HG03460 (cell line): ENCODE data around the gene MTERF4.

Experiments
- ATAC-seq: cut with Tn5 transposase; IDR thresholded peaks from one replicate; pipeline ENCODE4 v1.9.1; 2021; ENCODE audit not compliant: unreplicated experiment

The MTERF4 gene

DNA sequence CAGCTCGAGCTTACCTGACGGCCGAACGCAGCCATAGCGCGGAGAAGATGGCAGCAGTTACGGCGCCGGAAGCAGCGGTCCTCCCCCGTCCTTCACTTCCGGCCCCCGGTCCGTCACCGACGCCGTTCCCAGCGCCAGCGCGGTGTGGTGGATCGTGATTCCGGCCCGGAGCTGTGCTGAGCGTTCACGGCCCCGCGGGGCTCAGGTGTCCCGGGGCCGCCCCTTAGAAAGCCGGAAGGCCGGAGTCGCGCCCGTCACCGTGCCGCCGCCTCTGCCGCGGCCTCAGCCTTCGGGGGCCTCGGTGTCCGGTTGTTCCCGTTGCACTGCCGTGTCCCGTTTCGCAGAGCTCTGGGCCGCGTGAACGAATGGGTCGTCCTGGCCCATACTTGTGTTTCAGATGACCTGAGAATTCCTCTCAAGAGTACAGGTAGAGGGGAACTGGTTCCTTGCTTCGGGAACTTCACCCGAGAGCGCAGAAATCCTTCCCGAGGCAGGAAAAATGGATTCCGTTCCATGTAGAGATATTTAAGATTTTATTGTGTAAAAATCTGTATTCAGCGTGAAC, at the start of gene MTERF4:
TSS of gene MTERF4 (minus strand) at position 49 of the 565 bp plus-strand sequence. CDS start at position 35, 14 bp downstream.
- peak; percentile 76 for ATAC-seq

DNA sequence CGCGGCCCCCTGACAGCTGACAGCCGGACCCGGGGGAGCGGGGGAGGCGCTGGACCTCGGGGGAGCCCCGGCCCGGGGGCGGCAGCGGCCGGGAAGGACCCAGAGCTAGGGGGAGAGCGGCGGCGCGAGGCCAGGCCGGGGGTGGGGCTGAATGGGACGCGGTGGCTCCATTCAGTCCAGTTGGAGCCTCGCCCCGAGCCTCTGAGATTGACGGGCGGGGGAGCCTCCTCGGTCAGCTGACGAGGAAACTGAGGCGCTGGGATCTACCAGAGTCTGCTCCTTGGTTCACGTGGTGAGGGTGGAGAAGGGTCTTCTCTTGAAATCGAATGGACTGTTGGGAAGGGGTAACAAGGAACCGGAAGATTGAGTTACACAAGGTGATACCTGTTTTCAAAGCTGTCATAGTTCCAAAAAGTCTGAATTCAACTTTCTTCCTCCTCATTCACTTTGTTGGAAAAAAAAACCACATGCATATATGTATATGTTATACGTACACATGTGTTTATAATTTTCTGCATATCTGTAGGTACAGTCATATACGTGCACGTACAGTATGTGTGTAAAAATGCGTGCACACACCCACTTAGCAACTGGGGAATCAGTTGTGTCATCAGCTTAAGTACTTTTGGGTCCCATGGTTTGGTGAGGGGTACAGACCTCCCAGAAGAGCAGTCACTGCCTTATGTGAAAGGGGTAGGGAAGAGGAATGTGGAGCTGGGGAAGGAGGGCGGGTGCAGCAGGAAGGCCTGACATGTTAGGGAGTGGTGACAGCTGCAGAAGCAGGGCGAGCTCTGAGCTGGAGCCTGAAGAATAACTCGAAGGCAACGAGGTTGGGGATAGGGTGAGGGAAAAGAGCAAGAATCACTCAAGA, 48.8 kb upstream of the MTERF4 start:
- ATAC-seq = no peak

GRCh38 chr2:241149925-241150659, 48.0 kb upstream of the MTERF4 start, which contains the start of gene PPP1R7:
Gene PPP1R7, plus strand, starts transcription at chr2:241150467. Its CDS starts 29 bp downstream, at chr2:241150496.
- ATAC-seq = peak; percentile 66

DNA sequence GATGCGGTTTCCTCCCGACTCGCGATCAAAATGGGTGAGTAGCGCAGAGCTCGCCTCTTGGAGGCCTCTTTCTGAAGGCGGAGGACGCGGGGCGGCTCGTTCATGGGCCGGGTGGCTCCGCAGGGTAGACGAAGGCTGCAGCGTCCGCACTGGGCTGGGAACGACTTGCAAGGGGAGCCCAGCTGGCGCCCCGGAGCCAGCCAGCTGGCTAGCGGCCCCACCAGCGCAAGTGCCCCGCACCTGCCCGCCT, 47.5 kb upstream of the MTERF4 start:
- ATAC-seq = peak; percentile 13

GRCh38 chr2:241148891-241149674, 47.0 kb upstream of the MTERF4 start, which contains the start of gene PASK:
Gene PASK, minus strand, starts transcription at chr2:241149472. Its CDS starts 6,440 bp downstream, at chr2:241143032.
- peak; percentile 80 for ATAC-seq

GRCh38 chr2:241148239-241148638, 46.2 kb upstream of the MTERF4 start:
- ATAC-seq = no peak

DNA sequence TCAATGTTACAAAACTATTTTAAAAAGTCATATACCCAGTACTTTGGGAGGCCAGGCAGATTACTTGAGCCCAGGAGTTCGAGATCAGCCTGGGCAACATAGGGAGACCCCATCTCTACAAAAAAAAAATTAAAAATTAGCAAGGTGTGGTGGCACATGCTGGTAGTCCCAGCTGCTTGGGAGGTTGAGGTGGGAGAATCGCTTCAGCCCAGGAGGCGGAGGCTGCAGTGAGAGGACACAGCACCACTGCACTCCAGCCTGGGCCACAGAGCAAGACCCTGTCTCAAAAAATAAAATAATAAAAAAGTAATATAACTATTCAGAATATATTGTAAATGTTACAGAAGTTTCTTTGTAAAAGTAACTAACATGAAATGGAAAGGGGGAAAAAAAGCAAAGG, 45.2 kb upstream of the MTERF4 start:
- no peak for ATAC-seq

DNA sequence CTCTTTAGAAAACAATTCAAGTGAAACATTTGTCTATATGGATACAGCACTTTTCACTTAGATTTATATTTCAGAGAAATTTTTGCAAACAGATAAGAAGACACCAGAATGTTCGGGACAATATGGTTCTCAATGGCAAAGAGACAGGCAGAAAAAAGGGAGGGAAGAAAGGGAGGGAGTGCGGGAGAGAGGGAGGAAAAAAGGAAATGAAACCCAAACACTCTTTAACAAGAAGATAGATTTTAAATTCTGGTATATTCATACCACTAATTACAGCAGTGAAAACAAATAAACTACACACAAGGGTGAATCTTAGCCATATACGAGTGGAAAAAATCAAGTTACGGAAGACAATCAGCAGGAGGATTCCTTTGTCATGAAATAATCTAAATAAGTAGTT, 44.2 kb upstream of the MTERF4 start:
- no peak for ATAC-seq

- ATAC-seq = no peak
These were observed 40.5 kb upstream of the MTERF4 start for GRCh38 chr2:241142593-241142992.

DNA sequence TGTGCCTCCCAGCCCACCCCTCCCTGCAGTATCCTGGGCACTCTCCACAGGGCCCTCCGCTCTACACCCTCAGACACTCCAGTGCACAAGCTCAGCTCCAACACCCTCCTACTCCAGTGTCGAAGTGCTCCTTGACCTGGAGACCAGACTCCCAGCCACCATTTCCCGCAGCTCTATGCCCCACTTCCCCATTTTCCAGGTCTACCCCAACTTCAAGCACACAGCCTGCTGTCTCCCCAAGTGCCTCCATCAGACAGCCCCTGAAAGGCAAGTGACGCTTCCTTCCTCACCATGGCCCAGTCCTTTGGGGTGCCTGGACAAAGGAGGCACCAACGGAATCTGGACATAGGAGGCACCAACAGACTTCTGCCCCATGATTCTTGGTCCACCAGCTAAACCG, 40.0 kb upstream of the MTERF4 start:
- no peak for ATAC-seq

DNA sequence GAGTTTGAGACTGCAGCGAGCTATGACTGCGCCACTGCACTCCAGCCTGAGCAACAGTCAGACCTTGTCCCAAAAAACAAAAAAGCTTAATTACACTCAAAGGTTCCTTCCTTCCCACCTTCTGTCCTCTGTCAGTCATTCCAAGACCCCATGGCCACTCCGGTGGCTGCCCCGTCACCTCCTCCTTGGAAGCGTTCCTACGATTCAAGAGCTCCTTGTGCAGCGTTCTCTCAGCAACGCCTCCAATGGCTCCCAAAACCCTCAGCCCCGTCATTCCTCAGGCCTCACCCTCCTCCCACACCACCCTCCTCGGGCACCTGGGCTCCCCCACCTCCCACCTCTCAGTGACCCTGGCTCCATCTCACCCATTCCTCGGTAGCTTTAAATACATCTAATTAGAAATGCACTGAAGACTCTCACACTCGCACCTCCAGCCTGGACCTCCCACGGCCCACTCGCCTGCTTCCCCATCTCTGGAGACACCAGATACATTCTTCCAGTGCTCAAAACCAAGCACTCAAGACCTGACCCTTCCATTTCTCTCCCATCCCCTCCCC, 39.2 kb upstream of the MTERF4 start:
- ATAC-seq = no peak

GRCh38 chr2:241140445-241140840, 38.4 kb upstream of the MTERF4 start:
- no peak for ATAC-seq

GRCh38 chr2:241139531-241140444, 37.7 kb upstream of the MTERF4 start:
- no peak for ATAC-seq

GRCh38 chr2:241138471-241138870, 36.4 kb upstream of the MTERF4 start:
- no peak for ATAC-seq

- ATAC-seq = no peak
These were observed 35.4 kb upstream of the MTERF4 start for GRCh38 chr2:241137276-241138190.

- ATAC-seq = no peak
These were observed 34.7 kb upstream of the MTERF4 start for GRCh38 chr2:241136661-241137260.

- ATAC-seq = no peak
These were observed 34.1 kb upstream of the MTERF4 start for GRCh38 chr2:241136191-241136590.

DNA sequence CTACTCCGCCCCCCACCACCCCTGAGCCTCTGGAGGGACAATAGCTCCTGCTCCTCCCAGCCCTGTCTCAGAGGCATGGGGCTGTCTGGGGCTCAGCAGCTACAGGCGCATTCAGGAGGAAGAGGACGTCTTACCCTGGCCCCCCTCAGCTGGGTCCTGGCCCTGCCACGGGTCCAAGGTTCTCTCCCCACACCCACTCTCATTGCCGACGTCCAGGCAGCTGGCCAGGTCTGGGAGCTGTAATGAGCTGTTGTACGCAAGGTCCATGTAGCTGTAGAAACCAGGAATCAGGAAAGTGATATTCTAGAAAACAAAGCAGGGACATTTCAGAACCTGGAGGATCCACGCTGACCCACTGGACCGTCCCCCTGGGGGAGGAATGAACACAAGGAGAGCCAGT, 33.6 kb upstream of the MTERF4 start:
- no peak for ATAC-seq
